Fibroblast of mammary gland (primary cell): ENCODE data around the gene COL28A1.
"Not testable (repeated sequence)": the region's sequence is repeated elsewhere in the genome, so short reads cannot be mapped to it uniquely, and the experiment has no call there.

Experiments
- DNase-seq: peaks from one replicate; pipeline ENCODE4 v3.0.0-alpha.2; 2010; ENCODE audit warnings: low read depth
- H3K4me3 ChIP-seq: 2 replicates; pipeline ENCODE4 v1.5.1; 2011; ENCODE audit warnings: low read depth, mild to moderate bottlenecking, low read length, moderate library complexity; ENCODE audit not compliant: control insufficient read depth
- TF ChIP-seq, protein P1 (sequence below): conservative IDR thresholded peaks from 2 replicates; pipeline ENCODE4 v1.5.1; 2011; ENCODE audit warnings: low read depth, low read length, inconsistent platforms; ENCODE audit not compliant: control insufficient read depth, insufficient read depth

The COL28A1 gene

DNA sequence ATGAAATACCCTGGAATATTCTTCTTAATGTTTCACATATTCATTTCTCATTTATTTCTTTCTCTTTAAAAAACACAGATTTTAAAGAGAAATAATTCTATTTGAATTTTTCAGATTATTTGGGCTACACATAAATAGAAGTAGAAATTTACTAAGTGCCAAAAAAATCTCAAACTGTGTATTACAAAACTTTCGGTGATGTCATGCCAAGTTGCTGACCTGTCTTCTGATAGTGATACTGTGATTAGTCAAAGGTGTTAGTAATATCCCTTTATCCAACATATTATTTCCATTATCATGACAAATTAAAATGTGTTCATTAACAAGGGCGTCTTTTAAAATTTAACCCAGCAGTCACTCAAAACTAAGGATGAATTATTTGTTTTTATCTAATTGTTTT lies 60.1 kb downstream of the COL28A1 start:
- TF ChIP-seq, protein P1, sequence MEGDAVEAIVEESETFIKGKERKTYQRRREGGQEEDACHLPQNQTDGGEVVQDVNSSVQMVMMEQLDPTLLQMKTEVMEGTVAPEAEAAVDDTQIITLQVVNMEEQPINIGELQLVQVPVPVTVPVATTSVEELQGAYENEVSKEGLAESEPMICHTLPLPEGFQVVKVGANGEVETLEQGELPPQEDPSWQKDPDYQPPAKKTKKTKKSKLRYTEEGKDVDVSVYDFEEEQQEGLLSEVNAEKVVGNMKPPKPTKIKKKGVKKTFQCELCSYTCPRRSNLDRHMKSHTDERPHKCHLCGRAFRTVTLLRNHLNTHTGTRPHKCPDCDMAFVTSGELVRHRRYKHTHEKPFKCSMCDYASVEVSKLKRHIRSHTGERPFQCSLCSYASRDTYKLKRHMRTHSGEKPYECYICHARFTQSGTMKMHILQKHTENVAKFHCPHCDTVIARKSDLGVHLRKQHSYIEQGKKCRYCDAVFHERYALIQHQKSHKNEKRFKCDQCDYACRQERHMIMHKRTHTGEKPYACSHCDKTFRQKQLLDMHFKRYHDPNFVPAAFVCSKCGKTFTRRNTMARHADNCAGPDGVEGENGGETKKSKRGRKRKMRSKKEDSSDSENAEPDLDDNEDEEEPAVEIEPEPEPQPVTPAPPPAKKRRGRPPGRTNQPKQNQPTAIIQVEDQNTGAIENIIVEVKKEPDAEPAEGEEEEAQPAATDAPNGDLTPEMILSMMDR, result no peak
- peak; percentile 17 for DNase-seq
- H3K4me3 ChIP-seq, result no peak overlapping the region

DNA sequence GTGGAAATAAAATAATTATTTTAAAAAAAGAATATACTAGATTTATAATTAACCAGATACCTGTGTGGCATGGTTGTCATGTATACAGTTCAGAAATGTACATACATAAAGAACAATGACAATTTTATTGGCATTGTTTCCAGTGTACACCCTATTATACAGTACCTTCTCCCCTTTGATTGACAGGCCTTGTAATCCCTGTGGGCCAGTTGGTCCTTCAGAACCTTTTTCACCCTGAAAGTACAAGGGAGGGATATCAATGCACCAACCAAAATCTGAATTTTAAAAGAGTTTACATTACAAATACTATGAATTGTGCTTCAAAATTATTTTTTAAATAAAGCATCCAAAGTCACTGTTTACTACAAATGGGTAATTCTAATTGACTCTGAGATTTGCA lies 61.2 kb downstream of the COL28A1 start:
- no peak overlapping the region for H3K4me3 ChIP-seq
- TF ChIP-seq, protein P1, result no peak
- DNase-seq, result no peak

DNA sequence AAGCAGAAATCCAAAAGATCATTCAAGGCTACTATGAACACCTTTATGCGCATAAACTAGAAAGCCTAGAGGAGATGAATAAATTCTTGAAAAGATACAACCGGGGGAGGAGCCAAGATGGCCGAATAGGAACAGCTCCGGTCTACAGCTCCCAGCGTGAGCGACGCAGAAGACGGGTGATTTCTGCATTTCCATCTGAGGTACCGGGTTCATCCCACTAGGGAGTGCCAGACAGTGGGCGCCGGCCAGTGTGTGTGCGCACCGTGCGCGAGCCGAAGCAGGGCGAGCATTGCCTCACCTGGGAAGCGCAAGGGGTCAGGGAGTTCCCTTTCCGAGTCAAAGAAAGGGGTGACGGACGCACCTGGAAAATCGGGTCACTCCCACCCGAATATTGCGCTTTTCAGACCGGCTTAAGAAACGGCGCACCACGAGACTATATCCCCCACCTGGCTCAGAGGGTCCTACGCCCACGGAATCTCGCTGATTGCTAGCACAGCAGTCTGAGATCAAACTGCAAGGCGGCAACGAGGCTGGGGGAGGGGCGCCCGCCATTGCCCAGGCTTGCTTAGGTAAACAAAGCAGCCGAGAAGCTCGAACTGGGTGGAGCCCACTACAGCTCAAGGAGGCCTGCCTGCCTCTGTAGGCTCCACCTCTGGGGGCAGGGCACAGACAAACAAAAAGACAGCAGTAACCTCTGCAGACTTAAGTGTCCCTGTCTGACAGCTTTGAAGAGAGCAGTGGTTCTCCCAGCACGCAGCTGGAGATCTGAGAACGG lies 70.5 kb downstream of the COL28A1 start:
- not testable (repeated sequence) for DNase-seq, H3K4me3 ChIP-seq

DNA sequence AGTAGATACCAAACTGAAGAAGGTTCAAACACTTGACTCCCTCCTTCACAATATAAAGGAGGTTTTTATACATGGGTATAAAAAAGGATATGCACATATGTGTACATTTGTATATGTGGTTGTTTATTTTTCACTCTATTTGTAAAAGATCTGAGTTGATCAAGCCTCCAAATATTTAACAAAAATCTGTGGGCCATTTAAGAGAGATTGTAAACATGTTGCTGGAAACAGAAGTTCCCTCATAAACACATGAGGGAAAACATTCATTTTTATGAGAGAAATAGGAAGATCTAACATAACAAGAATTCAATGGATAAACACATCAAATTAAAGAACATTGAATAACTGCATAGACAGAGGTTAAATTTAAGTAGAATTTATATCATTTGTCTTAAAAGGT lies 81.7 kb downstream of the COL28A1 start:
- DNase-seq, result no peak
- TF ChIP-seq, protein P1, result no peak
- no peak overlapping the region for H3K4me3 ChIP-seq

DNA sequence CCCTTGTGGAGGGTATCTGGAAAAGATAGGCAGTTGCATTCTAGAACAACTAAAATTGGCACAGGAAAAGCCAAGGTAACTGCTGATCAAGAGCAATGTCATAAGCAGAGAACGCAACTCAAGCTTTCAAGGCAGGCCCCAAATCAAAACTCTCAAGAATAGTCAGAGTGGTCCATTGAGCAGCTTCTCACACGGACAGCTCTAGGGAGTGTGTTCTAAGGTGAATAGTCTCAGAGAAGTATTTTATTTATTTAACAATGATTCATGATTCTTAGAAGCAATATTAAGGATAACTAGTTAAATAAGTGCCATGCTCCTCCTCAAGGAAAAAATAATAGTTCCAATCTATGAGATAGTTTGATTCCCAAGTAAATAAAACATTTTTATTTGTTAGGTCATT lies 83.0 kb downstream of the COL28A1 start:
- DNase-seq, result no peak
- TF ChIP-seq, protein P1, result no peak
- no peak overlapping the region for H3K4me3 ChIP-seq

DNA sequence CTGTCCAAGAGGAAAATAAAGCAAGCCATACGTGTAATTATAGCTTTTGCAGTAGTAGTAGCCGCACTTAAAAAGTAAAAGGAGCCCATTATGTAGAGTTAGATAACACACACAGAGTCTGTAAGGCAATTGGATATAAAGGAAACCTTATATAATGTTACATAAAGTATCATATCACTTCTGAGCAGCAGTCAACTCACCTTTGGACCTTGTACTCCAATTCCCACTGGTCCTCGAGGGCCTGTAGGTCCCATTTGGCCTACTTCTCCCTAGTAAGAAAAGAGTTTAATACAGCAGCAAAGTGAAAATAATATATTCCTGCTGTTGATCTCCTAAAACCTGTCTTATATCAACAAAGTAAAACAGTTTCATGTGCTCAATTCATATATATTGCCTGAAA lies 83.6 kb downstream of the COL28A1 start:
- TF ChIP-seq, protein P1, result no peak
- no peak overlapping the region for H3K4me3 ChIP-seq
- DNase-seq, result no peak

DNA sequence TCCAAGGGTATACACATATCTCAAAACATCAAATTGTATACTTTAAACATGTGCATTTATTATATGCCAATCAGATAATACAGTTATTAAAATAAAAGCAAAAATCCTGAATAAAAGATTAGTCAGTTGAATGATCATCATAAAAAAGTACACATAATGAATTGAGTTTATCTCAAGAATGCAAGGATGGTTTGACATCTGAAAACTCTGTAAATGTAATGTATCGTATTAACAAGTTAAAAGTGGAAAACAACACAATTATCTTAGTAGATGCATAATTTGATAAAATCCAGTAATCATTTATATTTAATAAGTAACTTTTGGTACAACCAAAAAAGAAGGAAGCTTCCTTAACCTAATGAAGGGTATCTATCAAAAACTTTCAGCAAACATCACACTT lies 86.6 kb downstream of the COL28A1 start:
- no peak for DNase-seq

More for the DNA sequence above, 86.6 kb downstream of the COL28A1 start:
- TF ChIP-seq, protein P1, result no peak
- H3K4me3 ChIP-seq, result no peak overlapping the region
